Mammary epithelial cell (primary cell): Measurements from ENCODE around the gene TTC13.

ENCODE experiments used
- EZH2 ChIP-seq: IDR thresholded peaks from 2 replicates; pipeline ENCODE4 v1.6.1; 2012; ENCODE audit warnings: low read length, inconsistent platforms, borderline replicate concordance
- TF ChIP-seq, protein P1 (sequence below), 2 donors: IDR thresholded peaks in 1 of 2; conservative IDR thresholded peaks in 1 of 2; 2 replicates each; pipeline ENCODE4 v1.5.1; 2011 to 2012; ENCODE audit warnings: inconsistent platforms in 2 of 2, low read length in 2 of 2, mild to moderate bottlenecking in 2 of 2, control low read depth in 1 of 2, low read depth in 1 of 2; ENCODE audit not compliant: insufficient read depth in 1 of 2; ENCODE audit errors: extremely low read depth in 1 of 2

DNA sequence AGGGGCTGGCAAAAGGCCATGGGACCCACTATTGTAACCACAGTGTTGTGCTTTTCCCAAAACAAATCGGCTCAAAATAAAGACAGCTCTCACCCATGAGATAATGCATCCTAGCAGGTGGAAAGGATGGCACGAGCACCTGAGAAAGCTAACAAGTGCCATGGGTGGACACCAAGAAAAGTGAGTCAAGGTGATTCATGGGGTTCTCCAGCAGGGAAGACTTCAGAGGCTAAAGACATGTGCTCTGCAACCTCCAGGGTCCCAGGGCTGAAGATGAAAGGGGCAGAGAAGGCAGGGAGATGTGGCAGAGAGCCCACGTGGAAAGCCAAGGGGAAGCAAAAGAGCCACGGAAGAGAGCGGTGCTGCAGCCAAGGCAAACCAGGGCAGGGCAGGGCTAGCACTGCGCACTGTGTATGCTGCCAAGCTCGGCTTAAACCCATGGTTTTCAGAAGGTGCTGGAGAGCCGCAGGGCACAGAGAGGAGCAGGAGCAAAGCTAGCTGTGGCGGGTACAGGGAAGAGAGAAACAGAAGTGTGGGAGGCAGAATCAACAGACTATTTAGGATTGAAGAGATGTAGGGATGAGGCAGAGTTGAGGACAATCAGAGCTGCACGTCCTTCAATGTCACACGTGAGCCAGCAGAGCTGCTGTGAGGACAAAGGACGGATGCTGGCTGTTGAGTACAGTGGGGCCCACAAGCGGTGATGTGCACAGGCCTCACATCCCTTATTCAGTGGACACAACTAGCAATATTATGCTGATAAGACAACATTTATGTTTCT, 68.5 kb downstream of the TTC13 start:
- TF ChIP-seq, protein P1, sequence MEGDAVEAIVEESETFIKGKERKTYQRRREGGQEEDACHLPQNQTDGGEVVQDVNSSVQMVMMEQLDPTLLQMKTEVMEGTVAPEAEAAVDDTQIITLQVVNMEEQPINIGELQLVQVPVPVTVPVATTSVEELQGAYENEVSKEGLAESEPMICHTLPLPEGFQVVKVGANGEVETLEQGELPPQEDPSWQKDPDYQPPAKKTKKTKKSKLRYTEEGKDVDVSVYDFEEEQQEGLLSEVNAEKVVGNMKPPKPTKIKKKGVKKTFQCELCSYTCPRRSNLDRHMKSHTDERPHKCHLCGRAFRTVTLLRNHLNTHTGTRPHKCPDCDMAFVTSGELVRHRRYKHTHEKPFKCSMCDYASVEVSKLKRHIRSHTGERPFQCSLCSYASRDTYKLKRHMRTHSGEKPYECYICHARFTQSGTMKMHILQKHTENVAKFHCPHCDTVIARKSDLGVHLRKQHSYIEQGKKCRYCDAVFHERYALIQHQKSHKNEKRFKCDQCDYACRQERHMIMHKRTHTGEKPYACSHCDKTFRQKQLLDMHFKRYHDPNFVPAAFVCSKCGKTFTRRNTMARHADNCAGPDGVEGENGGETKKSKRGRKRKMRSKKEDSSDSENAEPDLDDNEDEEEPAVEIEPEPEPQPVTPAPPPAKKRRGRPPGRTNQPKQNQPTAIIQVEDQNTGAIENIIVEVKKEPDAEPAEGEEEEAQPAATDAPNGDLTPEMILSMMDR (conservative IDR thresholded peaks at IDR 0.05 in 1 of 2, IDR thresholded peaks at IDR 0.05 in 1 of 2; ENCODE audit: extremely low read depth in 1 of 2, insufficient read depth in 1 of 2, low read depth in 1 of 2, low read length in 2 of 2) = no peak
- no peak for TF ChIP-seq EZH2
